ENCODE data around the gene SLC24A3. TPM values are rescaled to one million over a fixed set of nuclear protein-coding genes. Genes with fewer than 3 reads are reported as not detected.

The SLC24A3 gene
- total RNA-seq, 1 donor from 2014 or later, result 14.0 TPM

DNA sequence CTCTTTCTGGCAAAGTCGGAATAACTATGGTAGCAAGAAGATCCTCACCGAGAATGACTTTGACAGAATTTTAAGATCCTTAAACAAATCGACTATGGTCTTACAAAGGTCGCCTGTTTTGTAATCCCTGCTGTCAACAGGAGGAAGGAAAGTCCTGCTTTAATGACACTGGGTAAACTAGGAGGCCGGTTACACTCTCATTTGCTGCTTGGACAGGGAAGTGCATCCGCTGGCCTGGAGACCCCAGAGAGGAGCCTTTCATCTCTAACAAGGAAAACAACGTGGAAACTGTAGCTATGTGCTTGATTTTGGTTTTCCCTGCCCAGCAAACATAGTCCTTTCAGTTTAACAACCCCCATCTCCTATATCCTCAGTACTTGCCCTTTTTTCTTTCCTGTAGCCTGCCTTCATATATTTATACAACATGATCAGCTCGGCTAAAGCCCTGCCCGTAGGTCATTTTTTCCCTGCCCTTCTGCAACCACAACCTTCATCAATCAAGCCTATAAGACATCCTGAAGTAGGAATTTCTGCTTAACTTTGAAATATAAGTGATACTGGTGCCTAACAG lies 448.5 kb downstream of the SLC24A3 start:
- no peak for DNase-seq (ENCODE audit: extremely low spot score, unreplicated experiment)
- peaks cover 23% of the 10 kb centered on the region for H3K4me1 Mint-ChIP-seq (ENCODE audit: unreplicated experiment)
- H3K36me3 Mint-ChIP-seq, result no peaks in the 10 kb centered on the region
- peaks cover 12% of the 10 kb centered on the region for H3K27me3 Mint-ChIP-seq
- peak overlapping the region; percentile 30 for H3K4me3 Mint-ChIP-seq
- peak overlapping the region; percentile 12 for H3K27ac Mint-ChIP-seq
- no peaks in the 10 kb centered on the region for H3K9me3 Mint-ChIP-seq
- TF ChIP-seq, protein P1, sequence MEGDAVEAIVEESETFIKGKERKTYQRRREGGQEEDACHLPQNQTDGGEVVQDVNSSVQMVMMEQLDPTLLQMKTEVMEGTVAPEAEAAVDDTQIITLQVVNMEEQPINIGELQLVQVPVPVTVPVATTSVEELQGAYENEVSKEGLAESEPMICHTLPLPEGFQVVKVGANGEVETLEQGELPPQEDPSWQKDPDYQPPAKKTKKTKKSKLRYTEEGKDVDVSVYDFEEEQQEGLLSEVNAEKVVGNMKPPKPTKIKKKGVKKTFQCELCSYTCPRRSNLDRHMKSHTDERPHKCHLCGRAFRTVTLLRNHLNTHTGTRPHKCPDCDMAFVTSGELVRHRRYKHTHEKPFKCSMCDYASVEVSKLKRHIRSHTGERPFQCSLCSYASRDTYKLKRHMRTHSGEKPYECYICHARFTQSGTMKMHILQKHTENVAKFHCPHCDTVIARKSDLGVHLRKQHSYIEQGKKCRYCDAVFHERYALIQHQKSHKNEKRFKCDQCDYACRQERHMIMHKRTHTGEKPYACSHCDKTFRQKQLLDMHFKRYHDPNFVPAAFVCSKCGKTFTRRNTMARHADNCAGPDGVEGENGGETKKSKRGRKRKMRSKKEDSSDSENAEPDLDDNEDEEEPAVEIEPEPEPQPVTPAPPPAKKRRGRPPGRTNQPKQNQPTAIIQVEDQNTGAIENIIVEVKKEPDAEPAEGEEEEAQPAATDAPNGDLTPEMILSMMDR (conservative IDR thresholded peaks at IDR 0.05), result no peak

DNA sequence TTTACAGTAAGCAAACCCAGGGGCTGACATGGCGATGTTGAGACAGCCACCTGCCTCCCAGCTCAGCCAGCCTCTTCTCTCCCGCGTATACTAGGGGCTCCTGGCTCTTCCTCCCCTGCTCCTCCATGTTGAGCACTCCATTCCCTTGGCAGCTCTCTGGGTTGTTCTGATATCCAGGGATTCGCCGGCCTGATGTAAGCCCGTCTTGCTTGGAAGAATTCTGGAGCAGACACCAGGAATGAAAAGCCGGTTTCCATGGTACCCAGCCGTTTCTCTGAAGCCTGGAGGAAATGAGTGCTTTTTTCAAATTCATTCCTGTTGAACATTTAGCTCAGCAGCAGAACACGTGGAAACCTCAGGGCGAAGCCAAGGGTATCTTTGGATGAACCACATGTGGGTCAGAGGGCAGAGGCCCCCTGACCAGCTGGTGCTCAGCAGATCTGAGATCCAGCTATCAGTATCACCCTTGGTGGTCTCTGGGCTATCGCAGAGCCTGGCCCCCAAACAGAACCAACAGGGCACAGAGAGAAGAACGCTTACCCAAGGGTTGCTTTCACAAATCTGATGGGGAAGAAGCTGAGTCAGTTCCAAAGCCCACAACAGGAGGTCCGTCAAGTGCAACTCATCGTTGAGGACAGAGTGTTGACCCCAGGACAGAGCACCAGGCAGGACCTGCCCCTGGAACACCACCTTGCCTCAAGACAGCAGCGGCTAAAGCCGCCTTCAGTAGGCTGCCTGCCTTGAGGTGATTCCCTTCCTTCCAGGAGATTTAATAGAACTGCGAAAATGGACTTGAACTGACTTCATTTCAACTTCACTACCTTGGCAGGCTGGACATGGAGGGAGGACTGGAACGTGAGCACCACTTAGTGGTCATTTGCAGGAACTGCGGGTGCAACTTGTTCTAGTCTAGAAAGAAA lies 449.5 kb downstream of the SLC24A3 start:
- no peak for DNase-seq (ENCODE audit: extremely low spot score, unreplicated experiment)
- H3K4me1 Mint-ChIP-seq (ENCODE audit: unreplicated experiment), result peaks cover 23% of the 10 kb centered on the region
- H3K27me3 Mint-ChIP-seq, result peaks cover 12% of the 10 kb centered on the region
- no peak overlapping the region for H3K4me3 Mint-ChIP-seq
- TF ChIP-seq, protein P1 (conservative IDR thresholded peaks at IDR 0.05), result peak; percentile 99
- peak overlapping the region; percentile 68 for H3K27ac Mint-ChIP-seq
- H3K9me3 Mint-ChIP-seq, result no peaks in the 10 kb centered on the region
- no peaks in the 10 kb centered on the region for H3K36me3 Mint-ChIP-seq

DNA sequence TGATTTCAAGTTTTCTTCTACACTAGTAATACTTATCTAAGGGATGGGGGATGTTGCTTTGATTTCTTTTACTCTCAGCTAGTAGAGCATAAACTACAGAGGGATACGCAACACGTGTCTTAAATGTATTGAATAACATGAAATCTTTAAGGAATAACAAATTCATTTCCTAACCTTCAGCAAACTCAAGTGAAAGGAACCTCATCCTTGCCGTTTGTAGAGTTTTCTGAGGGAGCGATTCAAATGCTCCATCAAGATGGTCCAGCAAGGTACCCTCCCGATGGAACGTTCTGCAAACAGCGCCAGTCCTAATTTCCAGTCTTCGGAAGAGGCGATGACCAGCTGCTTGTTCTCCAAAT lies 450.2 kb downstream of the SLC24A3 start:
- TF ChIP-seq, protein P1 (conservative IDR thresholded peaks at IDR 0.05), result no peak
- Mint-ChIP-seq H3K27me3 (peaks cover 12% of the 10 kb centered on the region), H3K4me1 (ENCODE audit: unreplicated experiment) (peaks cover 23% of the 10 kb centered on the region), H3K9me3 (no peaks in the 10 kb centered on the region), H3K27ac (peak overlapping the region; percentile 68), H3K36me3 (no peaks in the 10 kb centered on the region), H3K4me3 (no peak overlapping the region)
- DNase-seq (ENCODE audit: extremely low spot score, unreplicated experiment), result no peak

DNA sequence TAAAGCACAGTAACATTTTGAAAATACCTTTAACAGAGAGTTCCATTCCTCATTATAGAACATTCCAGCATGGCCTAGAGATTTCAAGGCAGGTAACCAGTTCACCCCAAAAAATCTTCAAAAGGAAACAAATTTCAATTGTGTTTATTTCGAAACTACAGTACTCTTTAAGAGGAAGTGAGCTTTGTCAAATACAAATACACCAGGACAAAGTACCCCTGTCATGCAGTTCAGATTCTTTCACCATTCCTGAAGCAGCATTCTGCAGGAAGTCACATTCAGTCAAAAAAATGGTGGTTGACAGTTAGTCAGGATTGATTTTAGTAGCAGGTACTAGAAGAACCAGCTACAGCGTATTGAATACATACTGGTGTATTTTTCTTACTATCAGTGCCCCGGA lies 456.0 kb downstream of the SLC24A3 start:
- peak overlapping the region; percentile 61 for H3K27ac Mint-ChIP-seq
- peaks cover 5% of the 10 kb centered on the region for H3K27me3 Mint-ChIP-seq
- peaks cover 16% of the 10 kb centered on the region for H3K9me3 Mint-ChIP-seq
- TF ChIP-seq, protein P1 (conservative IDR thresholded peaks at IDR 0.05), result no peak
- H3K36me3 Mint-ChIP-seq, result peaks cover 10% of the 10 kb centered on the region
- H3K4me3 Mint-ChIP-seq, result peak overlapping the region; percentile 19
- DNase-seq (ENCODE audit: extremely low spot score, unreplicated experiment), result no peak
- peaks cover 9% of the 10 kb centered on the region for H3K4me1 Mint-ChIP-seq (ENCODE audit: unreplicated experiment)

DNA sequence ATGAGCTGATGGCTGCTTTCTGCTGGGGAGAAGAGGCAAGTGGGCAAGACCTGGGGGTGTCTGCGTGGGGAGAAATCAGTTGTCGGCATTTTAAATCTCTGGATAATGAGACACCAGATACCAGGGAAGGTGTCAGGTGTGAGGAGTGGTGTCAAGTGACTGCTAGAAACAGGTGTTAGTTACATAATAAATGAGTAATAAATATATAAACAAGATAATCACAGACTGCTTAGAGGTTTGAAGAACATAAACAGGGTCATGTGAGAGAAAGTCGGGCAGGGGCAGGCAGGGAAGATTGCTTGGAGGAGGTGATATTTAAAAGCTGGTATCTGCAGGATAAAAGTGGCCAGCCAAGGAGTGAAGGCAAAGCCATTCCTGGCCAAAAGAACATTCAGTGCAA lies 458.4 kb downstream of the SLC24A3 start:
- Mint-ChIP-seq H3K4me3 (no peak overlapping the region), H3K4me1 (ENCODE audit: unreplicated experiment) (peaks cover 9% of the 10 kb centered on the region), H3K36me3 (peaks cover 10% of the 10 kb centered on the region), H3K27me3 (no peaks in the 10 kb centered on the region), H3K27ac (peak overlapping the region; percentile 3), H3K9me3 (peaks cover 18% of the 10 kb centered on the region)
- TF ChIP-seq, protein P1 (conservative IDR thresholded peaks at IDR 0.05), result no peak
- no peak for DNase-seq (ENCODE audit: extremely low spot score, unreplicated experiment)

All from type B pancreatic cell (in vitro differentiated cells).